HCT116 (cell line): ENCODE measurements around the gene DHX34.

Experiments used
- ATF3 ChIP-seq: IDR thresholded peaks from 2 replicates; pipeline ENCODE4 v1.6.1; 2012
- CEBPB ChIP-seq: IDR thresholded peaks from 2 replicates; pipeline ENCODE4 v1.6.1; 2012; ENCODE audit warnings: low read depth
- EZH2 ChIP-seq: fragments of 200-600 bp; sonication (generic); IDR thresholded peaks from 2 replicates; pipeline ENCODE4 v1.6.1; 2017; ENCODE audit warnings: antibody characterized with exemption, mixed run types
- JUND ChIP-seq: IDR thresholded peaks from 2 replicates; pipeline ENCODE4 v1.6.1; 2012
- MAX ChIP-seq: IDR thresholded peaks from 2 replicates; pipeline ENCODE4 v1.6.1; 2012
- POLR2A ChIP-seq: IDR thresholded peaks from 2 replicates; pipeline ENCODE4 v1.7.0; 2011; ENCODE audit warnings: borderline replicate concordance; ENCODE audit not compliant: insufficient read depth, insufficient read length; ENCODE audit errors: extremely low read depth
- POLR2AphosphoS5 ChIP-seq: IDR thresholded peaks from 2 replicates; pipeline ENCODE4 v1.6.1; 2011; ENCODE audit warnings: mild to moderate bottlenecking, low read depth, low read length, moderate library complexity
- RAD21 ChIP-seq: IDR thresholded peaks from 2 replicates; pipeline ENCODE4 v1.6.1; 2012; ENCODE audit warnings: low read depth, mild to moderate bottlenecking
- ZNF274 ChIP-seq: fragments of 200-500 bp; sonication (Bioruptor generic); IDR thresholded peaks from 2 replicates; pipeline ENCODE4 v1.6.1; 2014; ENCODE audit warnings: mild to moderate bottlenecking, low read depth, low read length, inconsistent platforms
- TF ChIP-seq, protein P1 (sequence below), 3 experiments: fragments of 200-600 bp in 1 of 3; sonication (generic) in 1 of 3; IDR thresholded peaks in 2 of 3; conservative IDR thresholded peaks in 1 of 3; 2 replicates each; pipeline ENCODE4 v1.5.1; 2012 to 2017; ENCODE audit warnings: low read depth in 2 of 3, low read length in 2 of 3, antibody characterized with exemption in 1 of 3, borderline replicate concordance in 1 of 3, control low read depth in 1 of 3, mild to moderate bottlenecking in 1 of 3, mixed read lengths in 1 of 3, mixed run types in 1 of 3, moderate library complexity in 1 of 3; ENCODE audit not compliant: insufficient read depth in 1 of 3
- TF ChIP-seq, protein P2 (sequence below): IDR thresholded peaks from 2 replicates; pipeline ENCODE4 v1.6.1; 2012; ENCODE audit warnings: low read depth

- TF ChIP-seq POLR2A (no peak), ATF3 (no peak), POLR2AphosphoS5 (no peak), ZNF274 (no peak), EZH2 (no peak), CEBPB (no peak), RAD21 (no peak), MAX (no peak), JUND (no peak)
- TF ChIP-seq, protein P1, sequence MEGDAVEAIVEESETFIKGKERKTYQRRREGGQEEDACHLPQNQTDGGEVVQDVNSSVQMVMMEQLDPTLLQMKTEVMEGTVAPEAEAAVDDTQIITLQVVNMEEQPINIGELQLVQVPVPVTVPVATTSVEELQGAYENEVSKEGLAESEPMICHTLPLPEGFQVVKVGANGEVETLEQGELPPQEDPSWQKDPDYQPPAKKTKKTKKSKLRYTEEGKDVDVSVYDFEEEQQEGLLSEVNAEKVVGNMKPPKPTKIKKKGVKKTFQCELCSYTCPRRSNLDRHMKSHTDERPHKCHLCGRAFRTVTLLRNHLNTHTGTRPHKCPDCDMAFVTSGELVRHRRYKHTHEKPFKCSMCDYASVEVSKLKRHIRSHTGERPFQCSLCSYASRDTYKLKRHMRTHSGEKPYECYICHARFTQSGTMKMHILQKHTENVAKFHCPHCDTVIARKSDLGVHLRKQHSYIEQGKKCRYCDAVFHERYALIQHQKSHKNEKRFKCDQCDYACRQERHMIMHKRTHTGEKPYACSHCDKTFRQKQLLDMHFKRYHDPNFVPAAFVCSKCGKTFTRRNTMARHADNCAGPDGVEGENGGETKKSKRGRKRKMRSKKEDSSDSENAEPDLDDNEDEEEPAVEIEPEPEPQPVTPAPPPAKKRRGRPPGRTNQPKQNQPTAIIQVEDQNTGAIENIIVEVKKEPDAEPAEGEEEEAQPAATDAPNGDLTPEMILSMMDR (IDR thresholded peaks at IDR 0.05 in 2 of 3, conservative IDR thresholded peaks at IDR 0.05 in 1 of 3; ENCODE audit: borderline replicate concordance in 1 of 3, insufficient read depth in 1 of 3, low read depth in 2 of 3, low read length in 2 of 3) = no peak
- TF ChIP-seq, protein P2, sequence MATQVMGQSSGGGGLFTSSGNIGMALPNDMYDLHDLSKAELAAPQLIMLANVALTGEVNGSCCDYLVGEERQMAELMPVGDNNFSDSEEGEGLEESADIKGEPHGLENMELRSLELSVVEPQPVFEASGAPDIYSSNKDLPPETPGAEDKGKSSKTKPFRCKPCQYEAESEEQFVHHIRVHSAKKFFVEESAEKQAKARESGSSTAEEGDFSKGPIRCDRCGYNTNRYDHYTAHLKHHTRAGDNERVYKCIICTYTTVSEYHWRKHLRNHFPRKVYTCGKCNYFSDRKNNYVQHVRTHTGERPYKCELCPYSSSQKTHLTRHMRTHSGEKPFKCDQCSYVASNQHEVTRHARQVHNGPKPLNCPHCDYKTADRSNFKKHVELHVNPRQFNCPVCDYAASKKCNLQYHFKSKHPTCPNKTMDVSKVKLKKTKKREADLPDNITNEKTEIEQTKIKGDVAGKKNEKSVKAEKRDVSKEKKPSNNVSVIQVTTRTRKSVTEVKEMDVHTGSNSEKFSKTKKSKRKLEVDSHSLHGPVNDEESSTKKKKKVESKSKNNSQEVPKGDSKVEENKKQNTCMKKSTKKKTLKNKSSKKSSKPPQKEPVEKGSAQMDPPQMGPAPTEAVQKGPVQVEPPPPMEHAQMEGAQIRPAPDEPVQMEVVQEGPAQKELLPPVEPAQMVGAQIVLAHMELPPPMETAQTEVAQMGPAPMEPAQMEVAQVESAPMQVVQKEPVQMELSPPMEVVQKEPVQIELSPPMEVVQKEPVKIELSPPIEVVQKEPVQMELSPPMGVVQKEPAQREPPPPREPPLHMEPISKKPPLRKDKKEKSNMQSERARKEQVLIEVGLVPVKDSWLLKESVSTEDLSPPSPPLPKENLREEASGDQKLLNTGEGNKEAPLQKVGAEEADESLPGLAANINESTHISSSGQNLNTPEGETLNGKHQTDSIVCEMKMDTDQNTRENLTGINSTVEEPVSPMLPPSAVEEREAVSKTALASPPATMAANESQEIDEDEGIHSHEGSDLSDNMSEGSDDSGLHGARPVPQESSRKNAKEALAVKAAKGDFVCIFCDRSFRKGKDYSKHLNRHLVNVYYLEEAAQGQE = no peak
These were observed 68.1 kb downstream of the DHX34 start for GRCh38 chr19:47417107-47417745.
